ENCODE results near the gene KIAA1671. TPM values are rescaled to one million over a fixed set of nuclear protein-coding genes. Genes with fewer than 3 reads are reported as not detected.

Gene KIAA1671
- total RNA-seq, 1 donor from 2014 or later = 17.3 TPM

- Mint-ChIP-seq H3K36me3 (peaks cover 2% of the 10 kb centered on the region), H3K27me3 (ENCODE audit: insufficient read depth, low read depth) (no peaks in the 10 kb centered on the region), H3K4me1 (peaks cover 6% of the 10 kb centered on the region), H3K27ac (peak overlapping the region; percentile 44), H3K9me3 (no peaks in the 10 kb centered on the region), H3K4me3 (no peak overlapping the region)
- Histone ChIP-seq H3K79me2 (ENCODE audit: low read depth) (no peaks in the 10 kb centered on the region), H3F3A (ENCODE audit: low read depth) (no peaks in the 10 kb centered on the region), H3K36me3 (no peaks in the 10 kb centered on the region), H3K27ac (no peak overlapping the region), H3K4me3 (no peak overlapping the region), H3K9me3 (ENCODE audit: low read depth) (no peaks in the 10 kb centered on the region), H3K4me2 (no peak overlapping the region), H3K4me1 (peaks cover 6% of the 10 kb centered on the region), H2AFZ (replicated peaks) (no peak overlapping the region), H3K9ac (no peak overlapping the region), H3K27me3 (no peaks in the 10 kb centered on the region), H4K20me1 (ENCODE audit: low read depth) (peaks cover 35% of the 10 kb centered on the region)
- TF ChIP-seq EZH2phosphoT487 (IDR thresholded peaks at IDR 0.05) (no peak), EZH2 (IDR thresholded peaks at IDR 0.05) (no peak), CTCF (IDR thresholded peaks at IDR 0.05) (no peak)
- DNase-seq (ENCODE audit: low spot score) = no peak
Observed at GRCh38 chr22:25066861-25067435, 114.4 kb downstream of the KIAA1671 start.

- H3K27me3 ChIP-seq = no peaks in the 10 kb centered on the region
- H3K4me3 Mint-ChIP-seq = no peak overlapping the region
- H3K4me2 ChIP-seq = no peak overlapping the region
- H3K4me3 ChIP-seq = no peak overlapping the region
- TF ChIP-seq EZH2phosphoT487 (IDR thresholded peaks at IDR 0.05) (no peak), EZH2 (IDR thresholded peaks at IDR 0.05) (no peak), CTCF (IDR thresholded peaks at IDR 0.05) (no peak)
- no peak overlapping the region for H3K27ac Mint-ChIP-seq
- no peaks in the 10 kb centered on the region for H3K4me1 Mint-ChIP-seq
- H3K27me3 Mint-ChIP-seq (ENCODE audit: insufficient read depth, low read depth) = no peaks in the 10 kb centered on the region
- no peak overlapping the region for H3K9ac ChIP-seq
- H3K36me3 ChIP-seq = no peaks in the 10 kb centered on the region
- H3K79me2 ChIP-seq (ENCODE audit: low read depth) = no peaks in the 10 kb centered on the region
- peaks cover 35% of the 10 kb centered on the region for H4K20me1 ChIP-seq (ENCODE audit: low read depth)
- no peaks in the 10 kb centered on the region for H3K9me3 Mint-ChIP-seq
- no peaks in the 10 kb centered on the region for H3K9me3 ChIP-seq (ENCODE audit: low read depth)
- H2AFZ ChIP-seq (replicated peaks) = no peak overlapping the region
- H3K36me3 Mint-ChIP-seq = peaks cover 2% of the 10 kb centered on the region
- H3K4me1 ChIP-seq = no peaks in the 10 kb centered on the region
- DNase-seq (ENCODE audit: low spot score) = no peak
- H3F3A ChIP-seq (ENCODE audit: low read depth) = no peaks in the 10 kb centered on the region
- H3K27ac ChIP-seq = no peak overlapping the region
Observed at GRCh38 chr22:25067851-25068421, 115.4 kb downstream of the KIAA1671 start.

GRCh38 chr22:25068707-25069106 lies 116.2 kb downstream of the KIAA1671 start:
- DNase-seq (ENCODE audit: low spot score) = no peak
- TF ChIP-seq EZH2phosphoT487 (IDR thresholded peaks at IDR 0.05) (no peak), CTCF (IDR thresholded peaks at IDR 0.05) (no peak), EZH2 (IDR thresholded peaks at IDR 0.05) (no peak)
- no peak overlapping the region for H3K4me3 Mint-ChIP-seq

More at GRCh38 chr22:25068707-25069106, 116.2 kb downstream of the KIAA1671 start:
- no peaks in the 10 kb centered on the region for H3K36me3 ChIP-seq
- Mint-ChIP-seq H3K27ac (no peak overlapping the region), H3K9me3 (no peaks in the 10 kb centered on the region), H3K27me3 (ENCODE audit: insufficient read depth, low read depth) (no peaks in the 10 kb centered on the region), H3K36me3 (peaks cover under 1% of the 10 kb centered on the region), H3K4me1 (no peaks in the 10 kb centered on the region)
- H3K4me1 ChIP-seq = no peaks in the 10 kb centered on the region
- H3K27me3 ChIP-seq = no peaks in the 10 kb centered on the region
- H3K9me3 ChIP-seq (ENCODE audit: low read depth) = no peaks in the 10 kb centered on the region
- no peak overlapping the region for H3K9ac ChIP-seq
- H4K20me1 ChIP-seq (ENCODE audit: low read depth) = peaks cover 35% of the 10 kb centered on the region
- no peak overlapping the region for H2AFZ ChIP-seq (replicated peaks)
- H3F3A ChIP-seq (ENCODE audit: low read depth) = no peaks in the 10 kb centered on the region
- no peaks in the 10 kb centered on the region for H3K79me2 ChIP-seq (ENCODE audit: low read depth)
- no peak overlapping the region for H3K4me3 ChIP-seq
- H3K27ac ChIP-seq = no peak overlapping the region
- no peak overlapping the region for H3K4me2 ChIP-seq
